ENCODE results near the gene C9orf152.

GRCh38 chr9:110248361-110248760, 40.4 kb upstream of the C9orf152 start:
- TF ChIP-seq CTCF (IDR thresholded peaks at IDR 0.05) (no peak), POLR2A (IDR thresholded peaks at IDR 0.05) (no peak), EP300 (IDR thresholded peaks at IDR 0.05) (no peak)
